HepG2 (cell line): Measurements from ENCODE around the gene GLOD4. TPM values are rescaled to one million over a fixed set of nuclear protein-coding genes. Genes with fewer than 3 reads are reported as not detected.
A peak's percentile ranks its signal among the peaks of the same experiment; 100 is the strongest.

Experiments
- ARNT2 ChIP-seq: sonication (generic); formaldehyde crosslinking; IDR thresholded peaks from 2 replicates; pipeline ENCODE4 v1.8.0; 2022; ENCODE audit warnings: mild to moderate bottlenecking, low read depth, missing genetic modification reagents, moderate library complexity
- CBFB ChIP-seq: sonication (generic); formaldehyde crosslinking; IDR thresholded peaks from 2 replicates; pipeline ENCODE4 v1.4.0; 2020; ENCODE audit warnings: missing genetic modification reagents
- FOXK1 ChIP-seq: sonication (generic); formaldehyde crosslinking; IDR thresholded peaks from 2 replicates; pipeline ENCODE4 v1.4.0; 2020; ENCODE audit warnings: low read depth, missing genetic modification reagents, borderline replicate concordance
- GABPB1 ChIP-seq: IDR thresholded peaks from 2 replicates; pipeline ENCODE4 v1.6.1; 2016; ENCODE audit warnings: mild to moderate bottlenecking, missing genetic modification reagents, moderate library complexity, missing compliant biosample characterization
- HOXA7 ChIP-seq: sonication (generic); formaldehyde crosslinking; IDR thresholded peaks from 2 replicates; pipeline ENCODE4 v1.8.1; 2022; ENCODE audit warnings: mild to moderate bottlenecking, missing genetic modification reagents, moderate library complexity
- KDM4B ChIP-seq: sonication (generic); formaldehyde crosslinking; IDR thresholded peaks from 2 replicates; pipeline ENCODE4 v1.4.0; 2020; ENCODE audit warnings: missing genetic modification reagents
- MBD4 ChIP-seq: IDR thresholded peaks from 2 replicates; pipeline ENCODE4 v1.6.1; 2012; ENCODE audit warnings: low read length, inconsistent platforms, borderline replicate concordance
- NR1H2 ChIP-seq: sonication (generic); formaldehyde crosslinking; IDR thresholded peaks from 2 replicates; pipeline ENCODE4 v1.8.1; 2022; ENCODE audit warnings: low read depth, missing genetic modification reagents, borderline replicate concordance
- PLRG1 ChIP-seq: fragments of 450-650 bp; conservative IDR thresholded peaks from 2 replicates; pipeline ENCODE4 v1.6.1; 2016
- ZC3H13 ChIP-seq: sonication (generic); formaldehyde crosslinking; IDR thresholded peaks from 2 replicates; pipeline ENCODE4 v1.8.1; 2023; ENCODE audit warnings: mild to moderate bottlenecking, missing genetic modification reagents, moderate library complexity
- ZKSCAN1 ChIP-seq: fragments of 150-350 bp; IDR thresholded peaks from 2 replicates; pipeline ENCODE4 v1.6.1; 2014; ENCODE audit warnings: low read length
- ZNF160 ChIP-seq: sonication (generic); formaldehyde crosslinking; IDR thresholded peaks from 2 replicates; pipeline ENCODE4 v1.8.0; 2022; ENCODE audit warnings: mild to moderate bottlenecking, inconsistent platforms, missing genetic modification reagents
- ZNF235 ChIP-seq: sonication (generic); formaldehyde crosslinking; IDR thresholded peaks from 2 replicates; pipeline ENCODE4 v1.8.1; 2023; ENCODE audit warnings: mild to moderate bottlenecking, missing genetic modification reagents, borderline replicate concordance
- ZNF720 ChIP-seq: sonication (generic); formaldehyde crosslinking; IDR thresholded peaks from 2 replicates; pipeline ENCODE4 v1.4.0; 2020; ENCODE audit warnings: missing genetic modification reagents
- polyA plus RNA-seq, 8 experiments: library from polyadenylated mRNA; depleted of rRNA in 3 of 8; stranded (reverse) in 7 of 8; unstranded in 1 of 8; fragments of >200 nt; fragmentation: Illumina TruSeq in 4 of 8; extraction: Trizol in 4 of 8; gene quantifications; 2 replicates each; pipeline versions ENCODE4 v1.2.1 to v1.2.3, GENCODE V29; 2011 to 2016; ENCODE audit warnings: low read depth in 4 of 8, missing spikeins in 1 of 8, mixed read lengths in 1 of 8; ENCODE audit not compliant: insufficient read depth in 1 of 8
- total RNA-seq, 5 experiments: library from RNA; depleted of rRNA; stranded (reverse); fragments of >200 nt; fragmentation: Illumina TruSeq; extraction: Trizol; gene quantifications; 2 replicates each; pipeline ENCODE4 v1.2.3, GENCODE V29; 2016; ENCODE audit warnings: low read depth in 1 of 5
- TF ChIP-seq, protein P1 (sequence below): sonication (generic); formaldehyde crosslinking; IDR thresholded peaks from 2 replicates; pipeline ENCODE4 v1.4.0; 2020; ENCODE audit warnings: missing genetic modification reagents
- TF ChIP-seq, protein P2 (sequence below): sonication (generic); formaldehyde crosslinking; IDR thresholded peaks from 2 replicates; pipeline ENCODE4 v1.4.0; 2020; ENCODE audit warnings: missing genetic modification reagents
- TF ChIP-seq, protein P3 (sequence below): sonication (generic); formaldehyde crosslinking; conservative IDR thresholded peaks from 2 replicates; pipeline ENCODE4 v1.8.1; 2023; ENCODE audit warnings: missing genetic modification reagents
- TF ChIP-seq, protein P4 (sequence below): fragments of 450-650 bp; IDR thresholded peaks from 2 replicates; pipeline ENCODE4 v1.6.1; 2017; ENCODE audit warnings: mild to moderate bottlenecking
- TF ChIP-seq, protein P5 (sequence below): sonication (generic); formaldehyde crosslinking; conservative IDR thresholded peaks from 2 replicates; pipeline ENCODE4 v1.4.0; 2020; ENCODE audit warnings: missing genetic modification reagents
- TF ChIP-seq, protein P6 (sequence below): IDR thresholded peaks from 2 replicates; pipeline ENCODE4 v1.6.1; 2012; ENCODE audit warnings: inconsistent platforms
- TF ChIP-seq, protein P7 (sequence below): IDR thresholded peaks from 2 replicates; pipeline ENCODE4 v1.6.1; 2016; ENCODE audit warnings: mild to moderate bottlenecking

GLOD4 gene
- total and polyA plus RNA-seq, 2 of the 13 experiments (the other 11 are each of a cell fraction or from before 2014, with no cell fraction given), result 53.7 to 87.8 TPM

DNA sequence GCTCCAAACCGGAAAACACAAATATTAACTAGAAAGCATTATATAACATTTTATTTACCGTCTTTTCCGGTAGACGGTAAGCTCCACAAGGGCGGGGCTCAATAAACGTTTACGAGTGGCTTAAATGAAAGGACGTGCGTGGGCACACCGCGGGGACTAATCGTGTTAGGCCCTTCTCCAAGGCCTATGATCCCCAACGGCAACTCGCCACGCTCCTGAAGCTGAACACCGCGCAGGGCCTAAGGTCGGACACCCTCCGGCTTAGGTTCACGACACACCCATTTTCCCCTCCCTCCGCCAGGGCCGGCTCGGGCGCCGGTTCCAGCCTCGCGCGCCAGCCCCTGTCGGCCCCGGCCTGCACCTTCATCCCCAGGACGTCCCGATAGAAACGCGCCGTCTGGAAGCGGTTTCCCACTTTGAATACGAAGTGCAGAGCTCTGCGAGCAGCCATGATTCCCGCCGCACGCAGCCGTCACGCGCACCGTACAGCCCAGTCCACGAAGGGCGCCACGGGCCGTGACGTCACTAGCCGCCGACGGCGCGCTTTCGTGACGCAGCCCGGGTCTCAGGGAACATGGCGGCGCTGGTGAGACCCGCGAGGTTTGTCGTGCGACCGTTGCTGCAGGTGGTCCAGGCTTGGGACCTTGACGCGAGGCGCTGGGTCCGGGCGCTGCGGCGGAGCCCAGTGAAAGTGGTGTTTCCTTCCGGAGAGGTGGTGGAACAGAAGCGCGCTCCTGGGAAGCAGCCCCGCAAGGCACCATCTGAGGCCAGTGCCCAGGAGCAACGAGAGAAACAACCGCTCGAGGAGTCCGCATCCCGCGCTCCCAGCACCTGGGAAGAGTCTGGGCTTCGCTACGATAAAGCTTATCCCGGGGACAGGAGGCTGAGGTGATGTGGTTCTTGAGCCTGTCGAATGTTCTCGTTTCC lies at the start of gene GLOD4, which contains the start of gene MRM3 (continued):
- TF ChIP-seq KDM4B (CRISPR knock-in tag) (peak; percentile 27; the same call in 1 of the 2 replicates), NR1H2 (CRISPR knock-in tag) (0 out of 2 replicates have a peak, but pooled peaks have one; percentile 20), ZKSCAN1 (no peak), ARNT2 (peak; percentile 93), PLRG1 (no peak), FOXK1 (CRISPR knock-in tag) (peak; percentile 88), ZC3H13 (CRISPR knock-in tag) (peak; percentile 91), GABPB1 (CRISPR knock-in tag) (peak; percentile 92), ZNF720 (CRISPR knock-in tag) (no peak), ZNF235 (no peak), HOXA7 (no peak), ZNF160 (CRISPR knock-in tag) (peak; percentile 68; the same call in 1 of the 2 replicates), CBFB (CRISPR knock-in tag) (peak; percentile 95), MBD4 (no peak)
- TF ChIP-seq, protein P1, sequence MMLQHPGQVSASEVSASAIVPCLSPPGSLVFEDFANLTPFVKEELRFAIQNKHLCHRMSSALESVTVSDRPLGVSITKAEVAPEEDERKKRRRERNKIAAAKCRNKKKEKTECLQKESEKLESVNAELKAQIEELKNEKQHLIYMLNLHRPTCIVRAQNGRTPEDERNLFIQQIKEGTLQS (CRISPR knock-in tag), result peak; percentile 60; the same call in 1 of the 2 replicates
- TF ChIP-seq, protein P2, sequence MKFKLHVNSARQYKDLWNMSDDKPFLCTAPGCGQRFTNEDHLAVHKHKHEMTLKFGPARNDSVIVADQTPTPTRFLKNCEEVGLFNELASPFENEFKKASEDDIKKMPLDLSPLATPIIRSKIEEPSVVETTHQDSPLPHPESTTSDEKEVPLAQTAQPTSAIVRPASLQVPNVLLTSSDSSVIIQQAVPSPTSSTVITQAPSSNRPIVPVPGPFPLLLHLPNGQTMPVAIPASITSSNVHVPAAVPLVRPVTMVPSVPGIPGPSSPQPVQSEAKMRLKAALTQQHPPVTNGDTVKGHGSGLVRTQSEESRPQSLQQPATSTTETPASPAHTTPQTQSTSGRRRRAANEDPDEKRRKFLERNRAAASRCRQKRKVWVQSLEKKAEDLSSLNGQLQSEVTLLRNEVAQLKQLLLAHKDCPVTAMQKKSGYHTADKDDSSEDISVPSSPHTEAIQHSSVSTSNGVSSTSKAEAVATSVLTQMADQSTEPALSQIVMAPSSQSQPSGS (CRISPR knock-in tag), result peak; percentile 94
- TF ChIP-seq, protein P3, sequence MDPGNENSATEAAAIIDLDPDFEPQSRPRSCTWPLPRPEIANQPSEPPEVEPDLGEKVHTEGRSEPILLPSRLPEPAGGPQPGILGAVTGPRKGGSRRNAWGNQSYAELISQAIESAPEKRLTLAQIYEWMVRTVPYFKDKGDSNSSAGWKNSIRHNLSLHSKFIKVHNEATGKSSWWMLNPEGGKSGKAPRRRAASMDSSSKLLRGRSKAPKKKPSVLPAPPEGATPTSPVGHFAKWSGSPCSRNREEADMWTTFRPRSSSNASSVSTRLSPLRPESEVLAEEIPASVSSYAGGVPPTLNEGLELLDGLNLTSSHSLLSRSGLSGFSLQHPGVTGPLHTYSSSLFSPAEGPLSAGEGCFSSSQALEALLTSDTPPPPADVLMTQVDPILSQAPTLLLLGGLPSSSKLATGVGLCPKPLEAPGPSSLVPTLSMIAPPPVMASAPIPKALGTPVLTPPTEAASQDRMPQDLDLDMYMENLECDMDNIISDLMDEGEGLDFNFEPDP, result no peak
- TF ChIP-seq, protein P4, sequence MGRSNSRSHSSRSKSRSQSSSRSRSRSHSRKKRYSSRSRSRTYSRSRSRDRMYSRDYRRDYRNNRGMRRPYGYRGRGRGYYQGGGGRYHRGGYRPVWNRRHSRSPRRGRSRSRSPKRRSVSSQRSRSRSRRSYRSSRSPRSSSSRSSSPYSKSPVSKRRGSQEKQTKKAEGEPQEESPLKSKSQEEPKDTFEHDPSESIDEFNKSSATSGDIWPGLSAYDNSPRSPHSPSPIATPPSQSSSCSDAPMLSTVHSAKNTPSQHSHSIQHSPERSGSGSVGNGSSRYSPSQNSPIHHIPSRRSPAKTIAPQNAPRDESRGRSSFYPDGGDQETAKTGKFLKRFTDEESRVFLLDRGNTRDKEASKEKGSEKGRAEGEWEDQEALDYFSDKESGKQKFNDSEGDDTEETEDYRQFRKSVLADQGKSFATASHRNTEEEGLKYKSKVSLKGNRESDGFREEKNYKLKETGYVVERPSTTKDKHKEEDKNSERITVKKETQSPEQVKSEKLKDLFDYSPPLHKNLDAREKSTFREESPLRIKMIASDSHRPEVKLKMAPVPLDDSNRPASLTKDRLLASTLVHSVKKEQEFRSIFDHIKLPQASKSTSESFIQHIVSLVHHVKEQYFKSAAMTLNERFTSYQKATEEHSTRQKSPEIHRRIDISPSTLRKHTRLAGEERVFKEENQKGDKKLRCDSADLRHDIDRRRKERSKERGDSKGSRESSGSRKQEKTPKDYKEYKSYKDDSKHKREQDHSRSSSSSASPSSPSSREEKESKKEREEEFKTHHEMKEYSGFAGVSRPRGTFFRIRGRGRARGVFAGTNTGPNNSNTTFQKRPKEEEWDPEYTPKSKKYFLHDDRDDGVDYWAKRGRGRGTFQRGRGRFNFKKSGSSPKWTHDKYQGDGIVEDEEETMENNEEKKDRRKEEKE, result no peak
- TF ChIP-seq, protein P5, sequence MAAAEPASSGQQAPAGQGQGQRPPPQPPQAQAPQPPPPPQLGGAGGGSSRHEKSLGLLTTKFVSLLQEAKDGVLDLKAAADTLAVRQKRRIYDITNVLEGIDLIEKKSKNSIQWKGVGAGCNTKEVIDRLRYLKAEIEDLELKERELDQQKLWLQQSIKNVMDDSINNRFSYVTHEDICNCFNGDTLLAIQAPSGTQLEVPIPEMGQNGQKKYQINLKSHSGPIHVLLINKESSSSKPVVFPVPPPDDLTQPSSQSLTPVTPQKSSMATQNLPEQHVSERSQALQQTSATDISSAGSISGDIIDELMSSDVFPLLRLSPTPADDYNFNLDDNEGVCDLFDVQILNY (CRISPR knock-in tag), result peak; percentile 85
- TF ChIP-seq, protein P6, sequence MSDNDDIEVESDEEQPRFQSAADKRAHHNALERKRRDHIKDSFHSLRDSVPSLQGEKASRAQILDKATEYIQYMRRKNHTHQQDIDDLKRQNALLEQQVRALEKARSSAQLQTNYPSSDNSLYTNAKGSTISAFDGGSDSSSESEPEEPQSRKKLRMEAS, result peak; percentile 97
- TF ChIP-seq, protein P7, sequence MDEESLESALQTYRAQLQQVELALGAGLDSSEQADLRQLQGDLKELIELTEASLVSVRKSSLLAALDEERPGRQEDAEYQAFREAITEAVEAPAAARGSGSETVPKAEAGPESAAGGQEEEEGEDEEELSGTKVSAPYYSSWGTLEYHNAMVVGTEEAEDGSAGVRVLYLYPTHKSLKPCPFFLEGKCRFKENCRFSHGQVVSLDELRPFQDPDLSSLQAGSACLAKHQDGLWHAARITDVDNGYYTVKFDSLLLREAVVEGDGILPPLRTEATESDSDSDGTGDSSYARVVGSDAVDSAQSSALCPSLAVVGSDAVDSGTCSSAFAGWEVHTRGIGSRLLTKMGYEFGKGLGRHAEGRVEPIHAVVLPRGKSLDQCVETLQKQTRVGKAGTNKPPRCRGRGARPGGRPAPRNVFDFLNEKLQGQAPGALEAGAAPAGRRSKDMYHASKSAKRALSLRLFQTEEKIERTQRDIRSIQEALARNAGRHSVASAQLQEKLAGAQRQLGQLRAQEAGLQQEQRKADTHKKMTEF (CRISPR knock-in tag), result peak; percentile 96
